Measurements from ENCODE around the gene ZNF24.

The ZNF24 gene

GRCh38 chr18:35311496-35311895, 32.7 kb downstream of the ZNF24 start:
- no peak overlapping the region for H3K27ac ChIP-seq
- no peak for DNase-seq (ENCODE audit: low read depth, low spot score)

GRCh38 chr18:35306588-35307250, 37.5 kb downstream of the ZNF24 start:
- no peak for DNase-seq (ENCODE audit: low read depth, low spot score)
- no peak overlapping the region for H3K27ac ChIP-seq

GRCh38 chr18:35303610-35304009, 40.6 kb downstream of the ZNF24 start:
- DNase-seq (ENCODE audit: low read depth, low spot score), result no peak
- H3K27ac ChIP-seq, result no peak overlapping the region

GRCh38 chr18:35296060-35296459, 48.2 kb downstream of the ZNF24 start:
- H3K27ac ChIP-seq, result no peak overlapping the region
- DNase-seq (ENCODE audit: low read depth, low spot score), result no peak

GRCh38 chr18:35291166-35291565, 53.1 kb downstream of the ZNF24 start:
- no peak overlapping the region for H3K27ac ChIP-seq

GRCh38 chr18:35290094-35290735, 54.0 kb downstream of the ZNF24 start, which contains the start of gene ZSCAN30:
Gene ZSCAN30, minus strand, starts transcription at chr18:35290229. Its CDS starts 25,877 bp downstream, at chr18:35264352.
- peak within 1 kb of the TSS; percentile 70 for H3K27ac ChIP-seq
- peak; percentile 66 for DNase-seq (ENCODE audit: low read depth, low spot score)

More at GRCh38 chr18:35291166-35291565, 53.1 kb downstream of the ZNF24 start:
- no peak for DNase-seq (ENCODE audit: low read depth, low spot score)

GRCh38 chr18:35289727-35290093, 54.5 kb downstream of the ZNF24 start:
- no peak for DNase-seq (ENCODE audit: low read depth, low spot score)
- H3K27ac ChIP-seq, result peak overlapping the region; percentile 70

GRCh38 chr18:35289293-35289692, 54.9 kb downstream of the ZNF24 start:
- DNase-seq (ENCODE audit: low read depth, low spot score), result no peak
- peak overlapping the region; percentile 70 for H3K27ac ChIP-seq

- H3K27ac ChIP-seq, result no peak overlapping the region
- no peak for DNase-seq (ENCODE audit: low read depth, low spot score)
These were observed 59.4 kb downstream of the ZNF24 start for GRCh38 chr18:35284841-35285240.

GRCh38 chr18:35283923-35284794, 60.1 kb downstream of the ZNF24 start:
- no peak for DNase-seq (ENCODE audit: low read depth, low spot score)
- no peak overlapping the region for H3K27ac ChIP-seq

GRCh38 chr18:35282353-35282752, 61.9 kb downstream of the ZNF24 start:
- H3K27ac ChIP-seq, result peak overlapping the region; percentile 49
- peak; percentile 52 for DNase-seq (ENCODE audit: low read depth, low spot score)

Measured in epithelial cell of prostate (primary cell).